Central memory CD4-positive, alpha-beta T cell (primary cell): ENCODE measurements around the gene TMEM269.
A peak's percentile ranks its signal among the peaks of the same experiment; 100 is the strongest.

Experiments used
- DNase-seq: peaks from one replicate; pipeline ENCODE4 v3.0.0; 2022

TMEM269 gene

DNA sequence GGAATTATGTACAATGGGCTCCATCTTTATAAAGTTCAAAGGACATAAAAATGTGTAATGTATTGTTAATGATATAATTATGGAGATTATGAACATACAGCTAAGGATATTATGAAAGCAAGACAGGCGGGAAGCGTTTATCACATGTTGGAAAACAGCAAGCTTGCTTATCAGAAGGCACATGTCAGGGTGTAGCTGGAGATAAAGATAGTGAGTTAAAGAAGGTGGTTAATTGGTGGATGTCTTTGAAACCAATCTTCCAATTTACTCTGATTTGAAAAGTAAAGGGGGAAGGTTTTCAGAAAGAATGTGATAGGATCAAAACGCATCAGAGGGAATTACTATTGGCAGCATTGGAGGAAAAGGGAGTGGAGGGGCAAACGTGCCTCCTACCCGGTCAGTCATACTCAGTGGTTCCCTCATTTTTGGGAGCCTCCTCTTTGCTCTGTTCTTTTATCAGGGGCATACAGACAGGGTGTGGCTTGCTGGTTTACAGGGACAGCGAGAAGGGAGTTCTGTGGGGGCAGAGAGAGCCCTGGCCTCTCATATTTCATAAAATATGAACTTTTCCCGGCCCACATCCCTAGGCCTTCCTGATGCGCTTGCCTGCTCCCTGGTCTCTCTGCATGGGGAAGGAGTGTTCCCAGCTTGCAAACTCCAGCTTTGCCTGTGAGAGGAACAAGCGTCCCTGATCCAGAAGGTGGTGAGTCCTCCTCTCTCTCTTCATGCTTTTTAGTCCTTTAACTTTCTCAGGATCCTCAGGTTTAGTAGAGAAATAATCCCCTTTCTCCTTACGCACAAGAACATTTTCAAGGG is 40.5 kb downstream of the TMEM269 start:
- DNase-seq: no peak

DNA sequence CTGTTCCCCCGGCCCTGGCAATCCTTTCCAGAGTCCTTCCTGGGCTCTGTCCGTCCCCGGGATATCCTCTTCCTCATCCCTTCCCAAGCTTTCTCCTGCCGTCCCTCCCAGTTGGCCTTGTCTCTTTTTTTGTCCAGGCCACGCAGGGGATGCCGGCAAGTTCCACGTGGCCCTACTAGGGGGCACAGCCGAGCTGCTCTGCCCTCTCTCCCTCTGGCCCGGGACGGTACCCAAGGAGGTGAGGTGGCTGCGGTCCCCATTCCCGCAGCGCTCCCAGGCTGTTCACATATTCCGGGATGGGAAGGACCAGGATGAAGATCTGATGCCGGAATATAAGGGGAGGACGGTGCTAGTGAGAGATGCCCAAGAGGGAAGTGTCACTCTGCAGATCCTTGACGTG is 45.8 kb downstream of the TMEM269 start:
- DNase-seq: no peak

DNA sequence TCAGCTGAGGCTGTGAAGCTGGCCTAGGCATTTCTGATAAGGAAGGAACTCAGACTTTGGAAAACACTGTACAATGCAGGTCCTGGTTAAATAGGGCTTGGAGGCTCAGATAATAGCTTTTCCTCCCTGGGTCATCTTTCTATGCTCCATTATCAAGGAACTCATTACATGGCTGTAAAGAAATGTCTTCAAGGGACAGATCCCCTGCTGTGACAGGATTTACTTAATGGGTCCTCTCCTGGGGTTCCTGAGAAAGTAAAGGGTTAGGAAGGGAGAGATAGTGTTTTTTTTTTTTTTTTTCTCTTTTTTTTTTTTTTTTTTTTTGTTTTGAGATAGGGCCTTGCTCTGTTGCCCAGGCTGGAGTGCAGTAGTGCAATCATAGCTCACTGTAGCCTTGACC is 46.5 kb downstream of the TMEM269 start:
- DNase-seq: no peak

DNA sequence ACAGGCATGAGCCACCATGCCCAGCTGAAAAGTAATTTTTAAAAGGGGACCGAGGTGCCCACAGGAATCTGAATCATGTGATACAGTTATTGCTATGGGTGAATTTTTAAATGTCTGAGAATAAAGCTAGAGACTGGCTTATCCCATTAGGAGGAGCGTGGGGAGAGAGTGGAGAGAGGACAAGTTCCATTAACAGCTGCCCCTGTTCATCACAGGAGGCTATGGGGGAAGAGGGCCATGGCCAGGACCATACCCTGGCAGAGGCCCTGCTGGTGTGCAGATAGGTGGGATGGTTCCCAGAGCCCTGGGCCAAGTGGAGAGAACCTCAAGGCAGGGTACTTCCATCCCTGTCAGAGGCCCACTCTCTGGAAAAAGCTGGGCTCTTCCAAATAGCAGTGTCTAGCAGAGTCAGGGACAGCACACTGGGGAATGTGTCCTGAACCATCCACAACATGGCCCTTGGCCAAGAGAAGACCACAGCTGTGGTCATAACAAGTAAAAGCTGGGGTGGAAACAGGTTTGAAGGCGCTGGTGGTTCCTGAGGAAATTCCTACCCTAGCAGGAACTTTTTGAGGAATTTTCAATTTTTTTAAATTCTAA is 48.0 kb downstream of the TMEM269 start:
- no peak for DNase-seq

DNA sequence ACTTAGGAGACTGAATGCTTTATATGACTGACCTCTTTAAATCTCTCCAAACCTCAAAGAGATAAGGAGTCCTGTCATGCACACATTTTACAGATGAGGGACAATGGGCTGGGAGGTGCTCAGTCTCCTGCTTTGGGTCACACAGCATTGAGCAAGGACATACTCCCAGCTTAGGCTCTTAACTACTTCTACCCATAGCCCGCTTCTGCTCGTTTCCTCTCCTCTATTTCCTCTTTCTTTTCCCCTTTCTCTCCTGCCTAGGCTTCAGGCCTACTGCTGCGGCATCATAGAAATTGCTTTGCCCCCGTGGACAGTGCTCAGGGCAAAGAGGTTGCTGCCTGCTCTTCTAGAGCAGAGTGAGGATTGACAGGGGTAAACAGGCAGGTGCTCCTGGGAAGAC is 49.2 kb downstream of the TMEM269 start:
- DNase-seq: no peak

DNA sequence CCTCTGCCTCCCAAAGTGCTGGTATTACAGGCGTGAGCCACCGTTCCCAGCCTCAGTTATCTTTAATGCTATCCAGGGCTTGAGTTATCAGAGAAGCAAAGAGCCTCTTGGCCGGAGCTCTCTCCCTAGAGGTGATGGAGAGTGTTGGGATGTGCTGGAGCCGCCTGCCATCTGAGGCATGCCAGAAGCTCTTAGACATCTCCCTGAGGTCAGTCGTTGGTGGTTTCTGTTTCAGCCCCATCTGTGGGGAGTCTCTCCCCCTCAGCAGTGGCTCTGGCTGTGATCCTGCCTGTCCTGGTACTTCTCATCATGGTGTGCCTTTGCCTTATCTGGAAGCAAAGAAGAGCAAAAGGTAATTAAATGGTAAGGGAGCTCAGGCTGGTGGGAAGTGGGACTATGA is 50.0 kb downstream of the TMEM269 start:
- DNase-seq: no peak

DNA sequence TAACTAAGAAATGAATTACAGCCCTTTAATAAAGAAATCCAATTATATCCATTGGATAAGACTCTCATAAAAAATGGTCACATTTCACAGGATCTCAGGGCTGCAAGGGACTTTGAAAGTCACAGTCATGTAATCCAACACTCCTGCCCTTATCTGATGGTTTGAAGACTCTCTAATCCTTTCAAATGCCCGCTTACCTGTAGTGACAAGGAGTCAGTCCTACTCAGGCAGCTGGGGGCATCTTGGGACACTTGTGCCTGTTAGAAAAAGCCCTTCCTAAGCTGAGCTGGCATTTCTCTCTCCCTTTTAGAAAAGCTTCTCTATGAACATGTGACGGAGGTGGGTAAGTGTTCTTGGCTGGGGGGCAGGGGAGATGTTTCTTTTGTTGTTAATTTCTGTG is 50.6 kb downstream of the TMEM269 start:
- no peak for DNase-seq

DNA sequence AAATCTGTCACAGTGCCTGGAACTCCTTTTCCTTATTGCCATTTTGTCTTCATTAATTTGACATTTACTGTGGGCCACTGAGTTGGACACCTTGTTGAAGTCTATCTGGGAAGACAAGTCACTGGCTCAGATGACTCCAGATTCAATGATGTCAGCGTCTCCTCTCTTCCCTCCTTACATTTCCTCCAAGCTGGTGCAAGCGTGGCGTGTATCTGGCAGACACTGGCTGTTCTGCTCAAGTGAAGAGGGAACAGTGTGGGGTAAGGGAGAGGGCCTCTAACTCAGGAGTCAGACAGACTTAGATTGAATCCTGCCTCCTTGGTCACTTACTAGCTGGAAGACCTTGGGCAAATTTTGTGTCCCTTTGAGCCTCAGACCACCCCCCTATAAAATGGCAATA is 52.9 kb downstream of the TMEM269 start:
- DNase-seq: no peak

DNA sequence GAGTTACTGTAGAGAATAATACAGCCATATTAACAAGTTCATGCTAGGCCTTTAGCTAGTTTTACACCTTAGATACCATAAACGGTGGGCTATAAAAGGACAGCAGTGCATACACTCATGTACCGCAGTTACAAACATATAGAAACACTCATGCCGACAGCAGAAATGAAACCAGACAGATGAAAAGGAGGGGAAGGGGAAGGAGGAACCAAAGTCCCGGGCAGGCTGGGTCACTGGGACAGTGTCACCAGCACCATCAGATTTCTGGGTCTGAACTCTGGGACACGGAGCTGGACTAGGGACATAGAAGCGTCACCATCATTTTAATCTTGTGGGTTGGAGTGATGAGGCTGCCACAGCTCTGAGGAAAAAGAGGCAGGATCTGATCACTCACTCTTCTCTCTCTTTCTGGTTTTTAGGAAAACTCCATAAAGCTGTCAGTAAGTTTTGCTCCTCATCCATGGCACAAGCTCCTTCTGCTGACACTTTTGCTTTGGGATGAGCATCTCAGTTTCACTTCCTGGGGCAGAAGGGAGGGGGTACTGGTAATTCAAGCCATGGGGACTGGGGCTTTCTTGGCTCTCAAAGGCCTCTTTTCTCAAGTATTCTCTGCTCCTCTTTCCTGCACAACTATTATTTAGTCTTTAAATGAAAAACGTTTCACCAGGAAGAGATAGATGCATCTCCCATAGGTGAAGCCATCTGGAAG is 53.8 kb downstream of the TMEM269 start:
- DNase-seq: no peak

DNA sequence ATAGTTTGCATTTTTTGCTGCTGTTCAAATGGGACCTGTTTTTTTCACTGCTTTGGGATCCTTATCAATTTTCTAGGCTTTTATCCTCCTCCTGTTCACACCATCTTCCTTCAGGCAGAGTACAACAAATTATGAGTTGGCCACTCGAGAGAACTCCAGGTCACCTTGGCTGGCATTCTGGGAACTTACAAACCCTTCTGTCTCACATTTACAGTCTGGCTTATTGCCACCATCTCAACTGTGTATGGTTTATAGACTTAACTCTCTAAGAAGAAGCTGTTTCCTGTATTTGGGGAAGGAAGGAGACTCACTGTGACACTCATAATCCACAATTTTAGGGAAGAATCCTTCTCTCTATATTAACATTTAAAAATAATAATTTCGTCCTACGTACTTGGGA is 56.2 kb downstream of the TMEM269 start:
- no peak for DNase-seq

DNA sequence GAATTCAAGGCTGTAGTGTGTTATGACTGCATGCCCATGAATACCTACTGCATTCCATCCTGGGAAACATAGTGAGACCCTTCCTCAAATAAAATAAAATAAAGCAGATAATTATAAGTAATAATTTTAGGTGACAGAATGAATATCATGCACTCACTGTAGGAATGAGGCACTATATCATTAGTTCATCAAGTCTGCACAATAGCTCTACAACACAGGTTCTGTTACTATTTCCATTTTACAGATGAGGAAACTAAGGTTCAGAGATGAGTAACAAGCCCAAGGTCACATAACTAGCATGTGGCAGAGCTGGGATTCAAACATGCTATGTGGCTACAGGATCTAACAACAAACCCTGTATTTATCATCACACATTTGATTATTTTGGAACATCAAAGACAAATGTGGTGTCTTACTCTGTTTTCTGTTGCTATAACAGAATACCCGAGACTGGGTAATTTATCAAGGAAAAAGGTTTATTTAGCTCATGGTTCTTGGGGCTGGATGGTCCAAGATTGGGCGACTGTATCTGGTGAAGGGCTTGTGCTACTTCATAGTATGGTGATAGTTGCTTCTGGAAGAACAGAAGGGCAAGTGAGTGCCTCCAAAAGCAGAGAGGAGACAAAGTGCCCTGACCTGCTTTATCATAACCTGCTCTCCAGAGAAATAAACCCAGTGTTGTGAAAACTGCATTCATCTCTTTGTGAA is 56.8 kb downstream of the TMEM269 start:
- DNase-seq: no peak

DNA sequence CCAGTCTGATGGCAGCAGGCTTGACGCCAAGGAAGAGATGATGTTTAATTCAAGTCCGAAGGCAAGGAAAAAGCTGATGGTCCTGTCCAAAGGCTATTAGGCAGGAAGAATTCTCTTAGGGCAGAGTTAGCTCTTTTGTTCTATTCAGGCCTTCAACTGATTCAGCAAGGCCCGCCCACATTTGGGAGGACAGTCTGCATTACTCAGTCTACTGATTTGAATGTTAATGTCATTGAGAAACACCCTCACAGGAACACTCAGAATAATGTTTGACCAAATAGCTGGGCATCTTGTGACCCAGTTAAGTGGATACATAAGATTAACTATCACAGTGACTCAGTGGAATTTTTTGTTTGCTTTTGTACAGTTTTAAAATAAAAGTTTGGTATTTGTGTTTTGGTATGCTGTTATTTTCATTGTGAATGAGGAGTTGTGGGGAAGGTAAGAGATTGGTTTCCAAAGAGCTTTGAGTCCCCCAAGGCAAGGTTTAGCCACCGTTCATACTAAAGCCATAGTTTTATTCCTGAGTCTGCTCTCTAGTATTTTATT is 59.9 kb downstream of the TMEM269 start:
- DNase-seq: no peak

DNA sequence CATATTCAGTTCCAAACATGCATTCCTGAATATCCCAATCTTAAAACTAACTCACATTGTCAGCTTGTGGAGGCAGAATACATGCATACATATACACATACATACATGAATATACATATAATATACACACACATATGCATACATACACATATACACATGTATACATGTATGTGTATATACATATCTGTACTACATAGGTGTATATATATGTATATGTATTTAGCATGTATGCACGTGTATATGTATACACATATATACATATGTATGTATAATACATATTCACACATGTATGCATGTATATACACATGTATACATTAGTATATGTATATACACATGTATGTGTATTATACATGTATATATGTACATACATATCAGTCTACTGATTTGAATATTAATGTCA is 60.4 kb downstream of the TMEM269 start:
- DNase-seq: no peak

DNA sequence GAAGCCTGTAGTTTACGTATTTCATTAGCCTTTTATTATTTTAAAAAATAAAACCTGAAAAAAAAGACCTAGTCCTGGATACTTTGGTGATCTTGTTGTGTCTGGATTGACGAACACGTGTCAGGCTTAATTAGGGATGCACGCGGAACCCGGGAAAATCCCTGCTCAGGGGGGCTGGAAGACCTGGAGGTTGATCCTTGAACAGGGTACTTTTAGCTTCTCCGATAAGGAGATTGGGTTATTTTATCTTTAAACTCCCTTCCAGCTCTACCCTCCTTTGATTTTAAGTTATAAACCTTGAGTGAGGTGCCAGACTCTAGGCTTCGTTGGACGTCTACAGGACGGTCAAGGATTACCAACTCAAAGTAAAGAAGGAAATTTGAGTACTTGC is 61.1 kb downstream of the TMEM269 start:
- no peak for DNase-seq

DNA sequence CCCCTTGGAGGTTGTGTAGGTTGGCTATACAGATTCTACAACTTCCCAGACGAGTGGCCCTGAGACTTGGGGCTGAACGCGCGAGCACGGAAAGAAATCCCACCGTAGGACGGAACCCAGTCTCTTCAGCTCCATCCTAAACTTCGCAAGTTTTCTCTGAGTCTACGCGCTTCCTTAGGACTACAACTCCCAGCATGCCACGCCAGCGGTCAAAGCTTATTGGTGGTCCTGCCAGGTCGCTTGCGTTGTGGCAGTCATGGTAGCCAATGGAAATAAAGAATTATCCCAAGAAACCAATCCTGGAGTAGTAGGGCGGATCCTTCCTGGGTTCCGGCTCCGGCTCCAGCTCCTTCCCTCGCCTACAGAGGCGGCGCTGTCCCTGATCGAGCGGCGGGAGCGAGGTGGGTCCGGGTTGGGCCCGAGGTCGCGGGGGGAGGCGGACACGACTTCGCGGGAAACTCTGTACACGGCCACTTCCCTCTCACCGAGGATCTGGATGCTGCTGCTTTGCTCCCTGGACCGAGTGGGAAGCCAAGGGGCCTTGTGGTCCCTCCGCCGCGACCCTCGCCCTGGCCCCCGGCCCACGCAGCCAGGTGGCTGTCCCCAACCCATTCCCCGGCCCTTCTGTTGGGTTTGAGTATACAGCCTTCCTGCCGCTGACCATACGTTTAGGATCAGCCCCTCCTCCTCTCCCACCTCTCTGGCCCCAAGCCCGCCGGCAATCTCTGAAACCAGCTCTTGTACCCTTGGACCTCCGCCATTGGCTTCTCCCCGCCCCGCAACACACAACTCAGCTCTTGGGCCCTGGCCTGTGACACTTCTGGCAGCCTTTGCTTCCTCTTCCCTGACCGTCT is 61.7 kb downstream of the TMEM269 start, which contains the start of gene ZNF691:
TSS of gene ZNF691 (plus strand) at position 357 of the 854 bp plus-strand sequence. CDS start 3,046 bp downstream, outside the sequence.
- DNase-seq: peak; percentile 90

DNA sequence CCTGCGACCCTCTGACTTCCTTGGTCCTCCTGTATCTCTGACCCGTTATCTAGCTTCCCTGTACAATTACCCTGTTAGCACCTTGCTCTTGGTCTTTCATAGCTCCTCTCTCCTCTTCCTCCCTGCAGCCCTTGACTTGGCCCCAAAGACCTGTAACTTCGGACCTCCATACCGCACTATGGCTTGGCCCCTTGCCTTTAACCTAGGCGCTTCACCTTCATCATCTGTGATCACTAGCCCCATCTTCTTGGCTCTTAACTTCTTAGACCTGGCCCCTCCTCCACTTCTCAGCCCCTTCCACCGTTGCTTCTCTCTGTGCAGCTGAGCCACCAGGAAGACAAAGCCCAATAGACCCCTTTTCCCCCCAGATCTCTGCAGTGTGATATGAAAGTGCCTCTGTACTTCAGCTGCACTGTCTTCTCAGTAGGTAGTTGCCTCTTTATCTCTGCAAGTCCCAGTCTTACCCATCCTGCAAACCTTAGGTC is 62.4 kb downstream of the TMEM269 start:
- DNase-seq: no peak

DNA sequence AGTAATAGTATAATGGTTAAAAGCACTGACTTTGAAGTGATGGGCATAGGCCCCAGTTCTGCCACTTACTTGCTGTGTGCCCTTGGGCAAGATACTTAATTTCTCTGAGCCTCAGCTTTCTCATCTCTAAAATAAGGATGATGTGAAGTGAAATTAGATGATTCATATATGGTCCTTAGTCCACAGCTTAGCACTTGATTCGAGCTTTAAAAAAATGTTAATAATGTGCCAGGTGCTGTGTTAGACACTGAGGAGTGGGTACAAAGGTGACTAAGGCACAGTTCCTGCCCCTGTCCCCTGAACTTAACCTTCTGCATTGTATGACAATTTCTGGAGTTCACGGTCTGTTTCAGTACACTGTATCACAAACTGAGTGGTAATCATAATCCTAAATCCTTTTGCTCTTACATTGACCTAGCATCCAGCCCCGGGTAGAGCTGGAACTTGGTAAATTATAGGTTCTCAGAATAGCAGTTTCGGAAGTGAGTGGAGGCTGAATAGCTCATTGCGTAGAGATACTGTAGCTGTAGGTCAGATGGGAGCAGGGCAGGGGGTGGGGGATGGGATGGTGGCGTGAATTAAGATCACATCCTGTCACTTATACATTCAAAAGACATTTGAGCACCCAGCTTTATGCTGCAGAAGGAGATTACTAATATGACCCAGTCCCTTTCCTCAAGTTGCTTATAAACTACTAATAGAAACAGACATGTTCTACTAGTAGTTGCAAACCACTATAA is 63.1 kb downstream of the TMEM269 start:
- DNase-seq: no peak

DNA sequence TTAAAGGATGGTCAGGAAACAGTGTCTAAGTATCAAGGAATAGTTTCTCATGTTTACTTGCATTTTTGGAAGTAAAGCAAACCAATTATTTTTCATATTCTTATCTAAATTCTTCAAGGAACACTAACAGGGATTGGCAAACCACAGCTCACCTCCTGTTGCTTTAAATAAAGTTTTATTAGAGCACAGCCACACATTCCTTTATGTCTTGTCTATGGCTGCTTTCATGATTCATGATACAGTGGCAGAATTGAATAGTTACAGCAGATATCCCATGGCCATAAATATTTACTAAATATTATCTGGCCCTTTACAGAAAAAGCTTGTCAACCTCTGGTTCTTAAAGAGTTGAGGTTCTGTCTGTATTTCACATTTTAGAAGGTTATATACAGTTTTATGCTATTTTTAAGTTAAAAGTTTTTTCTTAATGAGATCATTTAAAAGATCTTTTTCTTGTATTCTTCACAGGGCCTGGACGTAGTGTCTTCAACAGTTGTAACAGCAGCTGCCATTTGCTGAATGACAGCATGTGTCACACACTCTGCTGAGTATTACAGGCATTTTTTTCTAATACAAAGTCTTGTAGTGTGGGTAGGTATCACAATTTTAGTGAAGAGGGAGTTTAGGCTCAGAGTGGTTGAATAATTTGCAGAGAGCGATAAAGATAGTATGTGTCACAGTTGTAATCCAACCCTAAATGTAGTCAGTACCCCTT is 64.2 kb downstream of the TMEM269 start:
- DNase-seq: no peak

DNA sequence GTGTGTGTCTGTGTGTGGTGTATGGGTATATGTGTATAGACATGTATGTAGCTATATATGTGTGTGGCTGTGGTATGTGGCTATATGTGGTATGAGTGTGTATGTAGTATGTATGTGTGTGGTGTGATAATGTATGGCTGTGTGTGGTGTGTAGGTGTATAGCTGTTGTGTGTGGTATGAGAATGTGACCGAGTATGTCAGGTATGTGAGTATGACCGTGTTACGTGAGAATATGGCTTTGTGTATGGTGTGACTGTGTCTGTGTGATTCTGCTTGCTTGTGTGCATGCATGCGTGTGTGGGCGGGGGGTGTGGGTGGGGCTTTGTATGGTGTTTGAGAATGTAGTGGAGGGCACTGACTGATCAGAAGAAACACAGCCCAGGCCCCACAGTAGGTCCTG is 65.2 kb downstream of the TMEM269 start:
- no peak for DNase-seq
